ENCODE results near the gene OSBP2.

- TF ChIP-seq POLR2A (IDR thresholded peaks at IDR 0.05) (no peak), CTCF (IDR thresholded peaks at IDR 0.05) (no peak)
These were observed 180.0 kb downstream of the OSBP2 start for GRCh38 chr22:30874431-30875370.

Data from right lobe of liver (tissue), 4 donors.